Sigmoid colon (tissue), 4 donors: ENCODE measurements around the gene FADS3.

Source experiments
- EP300 ChIP-seq, 4 donors: sonication (generic); formaldehyde crosslinking; IDR thresholded peaks; one replicate each; pipeline ENCODE4 v1.6.1; 2017; ENCODE audit warnings: antibody characterized with exemption in 4 of 4
- TF ChIP-seq, protein P1 (sequence below), 4 experiments: fragments of 450-650 bp in 3 of 4; fragments of 200-600 bp in 1 of 4; IDR thresholded peaks; one replicate each; pipeline ENCODE4 v1.5.1; 2016 to 2019; ENCODE audit warnings: antibody characterized with exemption in 4 of 4, mild to moderate bottlenecking in 3 of 4, moderate library complexity in 2 of 4

DNA sequence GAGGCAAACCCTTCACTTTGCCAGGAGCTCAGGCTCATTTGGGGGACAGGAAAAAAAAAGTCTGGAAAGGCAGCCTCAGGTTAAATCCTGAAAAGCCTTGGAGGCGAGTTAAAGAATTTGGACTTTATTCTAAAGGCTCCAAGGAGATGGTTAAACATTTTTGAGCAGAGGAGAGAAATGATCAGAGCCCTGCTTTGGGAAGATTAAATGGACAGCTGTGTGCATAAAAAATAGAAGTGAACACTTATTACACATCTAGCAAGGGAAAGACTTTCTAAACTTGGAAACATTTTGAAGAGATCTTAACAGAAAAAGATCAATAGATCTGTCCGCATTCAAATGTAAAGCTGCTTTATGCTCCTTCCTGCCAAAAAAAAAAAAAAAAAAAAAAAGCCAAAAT is 34.4 kb upstream of the FADS3 start:
- TF ChIP-seq, protein P1, sequence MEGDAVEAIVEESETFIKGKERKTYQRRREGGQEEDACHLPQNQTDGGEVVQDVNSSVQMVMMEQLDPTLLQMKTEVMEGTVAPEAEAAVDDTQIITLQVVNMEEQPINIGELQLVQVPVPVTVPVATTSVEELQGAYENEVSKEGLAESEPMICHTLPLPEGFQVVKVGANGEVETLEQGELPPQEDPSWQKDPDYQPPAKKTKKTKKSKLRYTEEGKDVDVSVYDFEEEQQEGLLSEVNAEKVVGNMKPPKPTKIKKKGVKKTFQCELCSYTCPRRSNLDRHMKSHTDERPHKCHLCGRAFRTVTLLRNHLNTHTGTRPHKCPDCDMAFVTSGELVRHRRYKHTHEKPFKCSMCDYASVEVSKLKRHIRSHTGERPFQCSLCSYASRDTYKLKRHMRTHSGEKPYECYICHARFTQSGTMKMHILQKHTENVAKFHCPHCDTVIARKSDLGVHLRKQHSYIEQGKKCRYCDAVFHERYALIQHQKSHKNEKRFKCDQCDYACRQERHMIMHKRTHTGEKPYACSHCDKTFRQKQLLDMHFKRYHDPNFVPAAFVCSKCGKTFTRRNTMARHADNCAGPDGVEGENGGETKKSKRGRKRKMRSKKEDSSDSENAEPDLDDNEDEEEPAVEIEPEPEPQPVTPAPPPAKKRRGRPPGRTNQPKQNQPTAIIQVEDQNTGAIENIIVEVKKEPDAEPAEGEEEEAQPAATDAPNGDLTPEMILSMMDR (IDR thresholded peaks at IDR 0.05), result no peak
- TF ChIP-seq EP300 (IDR thresholded peaks at IDR 0.05), result no peak
